ENCODE data around the gene RGS7. TPM values are rescaled to one million over a fixed set of nuclear protein-coding genes. Genes with fewer than 3 reads are reported as not detected.

Gene RGS7
- polyA plus RNA-seq, 1 donor from 2014 or later, result 24.2 TPM

GRCh38 chr1:240878631-240879030 lies 478.4 kb downstream of the RGS7 start:
- TF ChIP-seq RAD21 (conservative IDR thresholded peaks at IDR 0.05) (no peak), EZH2 (IDR thresholded peaks at IDR 0.05; ENCODE audit: borderline replicate concordance, insufficient read depth, low read length, poor library complexity, severe bottlenecking) (no peak), CTCF (IDR thresholded peaks at IDR 0.05; ENCODE audit: poor library complexity, severe bottlenecking) (no peak), REST (IDR thresholded peaks at IDR 0.05; ENCODE audit: borderline replicate concordance) (no peak), POLR2AphosphoS5 (IDR thresholded peaks at IDR 0.05) (no peak), SMC3 (conservative IDR thresholded peaks at IDR 0.05; ENCODE audit: poor library complexity) (no peak), EP300 (conservative IDR thresholded peaks at IDR 0.05; ENCODE audit: poor library complexity, severe bottlenecking) (no peak), TAF1 (IDR thresholded peaks at IDR 0.05; ENCODE audit: low read depth) (no peak), MXI1 (conservative IDR thresholded peaks at IDR 0.05; ENCODE audit: poor library complexity, severe bottlenecking) (no peak)
- H3K4me3 ChIP-seq (ENCODE audit: low read length), result no peak overlapping the region
- no peaks in the 10 kb centered on the region for H3K9me2 ChIP-seq (ENCODE audit: insufficient read depth, low read length)
- H3K9me3 ChIP-seq (ENCODE audit: low read length), result no peaks in the 10 kb centered on the region
- no peaks in the 10 kb centered on the region for H3K27me3 ChIP-seq (ENCODE audit: insufficient read depth, low read depth, low read length)
- H3K27ac ChIP-seq (ENCODE audit: low read length), result no peak overlapping the region
- H3K4me2 ChIP-seq (ENCODE audit: low read length), result no peak overlapping the region
- H3K9ac ChIP-seq (ENCODE audit: low read length), result no peak overlapping the region
- H2AFZ ChIP-seq (ENCODE audit: low read depth, low read length), result no peak overlapping the region
- H3K36me3 ChIP-seq (ENCODE audit: insufficient read depth, low read length), result no peaks in the 10 kb centered on the region
- no peaks in the 10 kb centered on the region for H3F3A ChIP-seq (ENCODE audit: insufficient read depth, low read length, poor library complexity, severe bottlenecking)
- H4K20me1 ChIP-seq (ENCODE audit: insufficient read depth), result no peaks in the 10 kb centered on the region
- H3K79me2 ChIP-seq (replicated peaks; ENCODE audit: insufficient read depth, low read length), result no peaks in the 10 kb centered on the region

GRCh38 chr1:240877605-240878004 lies 479.4 kb downstream of the RGS7 start:
- no peak overlapping the region for H3K9ac ChIP-seq (ENCODE audit: low read length)
- H3K27ac ChIP-seq (ENCODE audit: low read length), result no peak overlapping the region
- H3F3A ChIP-seq (ENCODE audit: insufficient read depth, low read length, poor library complexity, severe bottlenecking), result no peaks in the 10 kb centered on the region
- H3K79me2 ChIP-seq (replicated peaks; ENCODE audit: insufficient read depth, low read length), result no peaks in the 10 kb centered on the region
- no peaks in the 10 kb centered on the region for H3K9me3 ChIP-seq (ENCODE audit: low read length)
- H3K36me3 ChIP-seq (ENCODE audit: insufficient read depth, low read length), result no peaks in the 10 kb centered on the region
- no peaks in the 10 kb centered on the region for H3K9me2 ChIP-seq (ENCODE audit: insufficient read depth, low read length)
- no peak overlapping the region for H2AFZ ChIP-seq (ENCODE audit: low read depth, low read length)
- no peak overlapping the region for H3K4me3 ChIP-seq (ENCODE audit: low read length)
- H4K20me1 ChIP-seq (ENCODE audit: insufficient read depth), result no peaks in the 10 kb centered on the region
- TF ChIP-seq POLR2AphosphoS5 (IDR thresholded peaks at IDR 0.05), result no peak
- no peak overlapping the region for H3K4me2 ChIP-seq (ENCODE audit: low read length)
- H3K27me3 ChIP-seq (ENCODE audit: insufficient read depth, low read depth, low read length), result no peaks in the 10 kb centered on the region

DNA sequence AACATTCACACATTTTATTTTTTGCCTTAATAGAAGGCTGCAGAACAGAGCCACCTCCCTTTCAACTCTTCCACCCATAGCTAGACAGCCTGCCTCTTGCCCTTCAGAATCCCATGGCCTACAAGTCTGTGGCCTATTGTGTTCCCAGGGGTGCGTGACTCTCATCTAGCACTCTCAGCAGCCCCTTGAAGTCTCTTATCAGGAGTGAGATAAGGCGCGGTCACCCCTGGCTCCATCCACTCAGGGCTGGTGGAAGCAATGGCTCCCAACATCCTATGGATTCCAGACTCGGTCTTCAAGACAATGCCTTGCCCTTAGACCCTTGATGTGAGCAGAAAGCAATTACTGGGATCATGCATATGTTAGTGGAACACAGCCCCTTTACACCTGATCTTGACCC lies 480.9 kb downstream of the RGS7 start:
- H3K27me3 ChIP-seq (ENCODE audit: insufficient read depth, low read depth, low read length), result no peaks in the 10 kb centered on the region
- TF ChIP-seq SMC3 (conservative IDR thresholded peaks at IDR 0.05; ENCODE audit: poor library complexity) (no peak), TAF1 (IDR thresholded peaks at IDR 0.05; ENCODE audit: low read depth) (no peak), MXI1 (conservative IDR thresholded peaks at IDR 0.05; ENCODE audit: poor library complexity, severe bottlenecking) (no peak), RAD21 (conservative IDR thresholded peaks at IDR 0.05) (no peak), POLR2AphosphoS5 (IDR thresholded peaks at IDR 0.05) (no peak), EZH2 (IDR thresholded peaks at IDR 0.05; ENCODE audit: borderline replicate concordance, insufficient read depth, low read length, poor library complexity, severe bottlenecking) (no peak), EP300 (conservative IDR thresholded peaks at IDR 0.05; ENCODE audit: poor library complexity, severe bottlenecking) (no peak), REST (IDR thresholded peaks at IDR 0.05; ENCODE audit: borderline replicate concordance) (no peak), CTCF (IDR thresholded peaks at IDR 0.05; ENCODE audit: poor library complexity, severe bottlenecking) (no peak)
- no peak overlapping the region for H3K9ac ChIP-seq (ENCODE audit: low read length)
- H3K79me2 ChIP-seq (replicated peaks; ENCODE audit: insufficient read depth, low read length), result no peaks in the 10 kb centered on the region
- H2AFZ ChIP-seq (ENCODE audit: low read depth, low read length), result no peak overlapping the region
- H3K4me3 ChIP-seq (ENCODE audit: low read length), result no peak overlapping the region
- no peaks in the 10 kb centered on the region for H4K20me1 ChIP-seq (ENCODE audit: insufficient read depth)
- H3K27ac ChIP-seq (ENCODE audit: low read length), result no peak overlapping the region
- no peaks in the 10 kb centered on the region for H3K9me3 ChIP-seq (ENCODE audit: low read length)
- no peaks in the 10 kb centered on the region for H3K9me2 ChIP-seq (ENCODE audit: insufficient read depth, low read length)
- no peak overlapping the region for H3K4me2 ChIP-seq (ENCODE audit: low read length)
- no peaks in the 10 kb centered on the region for H3K36me3 ChIP-seq (ENCODE audit: insufficient read depth, low read length)
- no peaks in the 10 kb centered on the region for H3F3A ChIP-seq (ENCODE audit: insufficient read depth, low read length, poor library complexity, severe bottlenecking)
